NCI-H226 (cell line): ENCODE measurements around the gene TMEM120B.
"Not testable (repeated sequence)": the region's sequence is repeated elsewhere in the genome, so short reads cannot be mapped to it uniquely, and the experiment has no call there.

ENCODE experiments used
- DNase-seq: peaks from one replicate; pipeline ENCODE4 v3.0.0-alpha.2; 2015

The TMEM120B gene

DNA sequence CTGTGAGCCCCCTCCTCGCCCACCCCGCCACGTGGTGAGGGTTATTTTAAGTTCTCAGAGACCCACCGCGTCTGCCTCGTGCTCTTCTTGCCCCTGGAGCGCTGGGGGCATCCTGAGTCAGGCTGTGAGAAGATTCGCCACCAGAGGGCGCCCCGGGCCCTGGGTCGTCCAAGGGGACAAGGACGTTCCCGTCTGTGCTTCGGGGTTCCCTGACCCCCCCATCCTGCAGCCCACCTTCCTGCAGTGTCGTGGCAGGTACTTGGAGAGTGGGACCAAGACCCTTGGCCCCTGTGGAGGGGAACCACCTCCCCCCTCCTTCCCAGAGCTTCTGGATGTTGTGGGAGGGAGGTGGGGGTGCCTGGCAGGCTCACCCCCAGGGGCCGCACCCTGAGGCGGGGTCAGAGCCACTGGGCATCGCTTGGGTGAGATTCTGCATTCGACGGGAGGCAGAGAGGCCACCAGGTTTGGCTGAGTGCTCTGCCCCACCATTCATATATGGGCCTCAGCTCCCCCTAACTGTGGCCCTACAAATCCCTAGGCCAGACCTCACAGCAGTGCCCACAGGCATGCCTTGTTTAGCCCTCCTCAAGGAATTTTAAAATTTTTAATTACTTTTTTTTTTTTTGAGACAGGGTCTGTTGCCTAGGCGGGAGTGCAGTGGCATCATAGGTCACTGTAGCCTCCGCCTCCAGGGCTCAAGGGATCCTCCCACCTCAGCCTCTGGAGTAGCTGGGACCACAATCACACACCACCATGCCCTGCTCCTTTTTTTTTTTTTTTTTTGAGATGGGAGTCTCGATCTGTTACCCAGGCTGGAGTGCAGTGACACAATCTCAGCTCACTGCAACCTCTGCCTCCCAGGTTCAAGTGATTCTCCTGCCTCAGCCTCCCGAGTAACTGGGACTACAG is 63.9 kb downstream of the TMEM120B start:
- peak; percentile 47 for DNase-seq

DNA sequence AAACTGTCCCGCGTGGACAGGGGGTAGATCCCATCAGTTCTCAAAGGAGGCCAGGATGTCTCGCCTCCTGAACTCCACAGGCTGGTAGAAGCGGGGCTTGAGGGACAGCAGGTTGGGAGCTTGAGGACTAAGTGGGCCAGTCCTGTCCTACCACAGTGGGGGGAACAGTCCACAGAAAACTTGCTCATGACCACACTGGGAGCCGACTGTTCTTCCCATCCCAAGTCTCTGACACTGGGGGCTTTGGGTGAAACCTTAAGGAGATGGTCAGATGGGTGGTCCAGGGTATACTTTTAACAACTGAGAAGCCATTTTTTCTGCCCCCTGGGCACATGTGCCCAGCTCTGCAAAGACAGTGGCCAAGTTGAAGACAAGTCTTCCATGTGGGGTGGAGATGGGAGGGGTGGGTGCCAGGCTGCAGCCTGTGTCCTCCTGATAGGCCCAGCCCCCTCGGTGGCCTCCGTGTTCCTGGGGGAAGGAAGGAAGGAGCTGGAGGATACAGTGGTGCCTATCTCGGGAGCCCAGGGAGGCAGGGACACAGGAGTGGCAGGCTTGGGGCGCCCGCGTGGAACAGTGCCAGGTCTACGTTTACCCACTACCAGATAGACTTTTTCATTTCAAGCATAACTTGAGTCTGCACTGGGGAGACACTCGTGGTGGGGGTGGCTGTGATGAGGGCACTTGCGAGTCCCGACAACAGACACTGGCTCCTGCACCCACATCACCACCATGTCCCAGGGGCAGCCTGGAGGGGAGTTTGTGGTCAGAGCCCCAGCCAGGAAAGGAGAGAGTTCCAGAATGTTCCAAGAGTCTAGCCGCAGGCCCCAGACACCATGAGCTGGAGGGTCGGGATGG is 66.2 kb downstream of the TMEM120B start:
- no peak for DNase-seq

DNA sequence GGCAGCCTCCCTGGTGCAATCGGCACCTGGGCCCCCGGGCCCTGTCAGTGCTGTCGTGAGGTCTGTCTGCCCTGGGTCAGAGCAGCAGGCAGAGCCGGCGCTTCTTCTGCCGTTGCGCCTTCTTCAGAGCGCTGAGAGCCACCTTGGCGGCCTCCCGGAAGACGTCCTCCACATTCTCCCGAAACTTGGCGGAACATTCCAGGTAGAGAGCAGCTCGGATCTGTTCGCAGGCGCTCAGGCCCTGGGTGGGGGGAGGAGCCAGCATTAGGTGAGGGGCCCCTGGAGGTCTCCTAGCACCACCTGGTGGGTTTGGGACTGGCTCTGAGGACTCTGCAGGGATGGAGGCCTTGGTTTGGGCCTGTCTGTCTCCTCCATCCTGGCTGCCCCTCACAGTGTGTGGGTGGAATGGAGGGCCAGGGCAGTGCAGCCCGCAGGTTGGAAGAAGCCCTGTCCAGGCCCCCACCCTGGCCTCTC is 66.9 kb downstream of the TMEM120B start:
- no peak for DNase-seq

DNA sequence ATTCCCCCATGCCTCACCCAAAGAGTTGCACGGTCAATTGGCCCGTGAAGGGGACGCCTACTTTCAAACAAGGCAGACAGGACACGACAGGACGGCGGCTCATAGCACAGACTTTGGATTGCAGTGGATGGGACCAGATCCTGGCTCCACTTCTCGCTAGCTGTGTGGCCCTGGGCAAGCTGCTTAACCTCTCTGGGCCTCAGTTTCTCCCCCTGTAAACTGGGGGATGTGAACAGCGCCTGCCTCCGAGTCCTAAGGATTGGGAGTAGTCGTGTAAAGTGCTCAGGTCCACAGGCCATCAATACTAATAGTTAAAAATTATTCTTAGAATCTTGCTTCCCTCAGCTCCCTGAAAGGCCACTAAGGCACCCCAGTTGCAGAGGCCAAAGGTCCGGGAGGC is 67.9 kb downstream of the TMEM120B start:
- no peak for DNase-seq

DNA sequence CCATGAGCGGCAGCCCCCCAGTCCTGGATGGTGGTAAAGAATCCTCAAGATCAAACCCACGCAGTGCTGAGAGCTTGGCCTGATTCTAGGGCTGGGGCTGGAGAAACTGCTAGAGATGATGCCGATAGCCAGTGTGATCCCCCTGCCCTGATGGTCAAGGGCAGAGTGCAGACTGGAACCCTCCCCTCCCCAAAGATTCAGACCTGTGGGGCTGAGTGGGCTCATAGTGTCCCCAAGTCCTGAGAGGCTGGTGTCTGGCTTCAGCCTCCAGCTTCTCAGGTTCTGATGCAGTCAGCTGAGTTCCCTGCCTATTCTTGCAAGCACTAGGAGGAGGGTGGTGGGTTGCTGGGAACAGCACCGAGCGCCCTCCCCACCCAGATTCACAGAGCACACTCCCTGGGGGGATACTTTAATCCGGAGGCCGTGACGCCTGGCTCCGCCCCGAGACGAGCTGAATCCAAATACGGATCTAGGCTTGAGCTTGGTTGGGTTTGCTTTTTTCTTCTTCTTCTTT is 69.0 kb downstream of the TMEM120B start:
- DNase-seq, result no peak

DNA sequence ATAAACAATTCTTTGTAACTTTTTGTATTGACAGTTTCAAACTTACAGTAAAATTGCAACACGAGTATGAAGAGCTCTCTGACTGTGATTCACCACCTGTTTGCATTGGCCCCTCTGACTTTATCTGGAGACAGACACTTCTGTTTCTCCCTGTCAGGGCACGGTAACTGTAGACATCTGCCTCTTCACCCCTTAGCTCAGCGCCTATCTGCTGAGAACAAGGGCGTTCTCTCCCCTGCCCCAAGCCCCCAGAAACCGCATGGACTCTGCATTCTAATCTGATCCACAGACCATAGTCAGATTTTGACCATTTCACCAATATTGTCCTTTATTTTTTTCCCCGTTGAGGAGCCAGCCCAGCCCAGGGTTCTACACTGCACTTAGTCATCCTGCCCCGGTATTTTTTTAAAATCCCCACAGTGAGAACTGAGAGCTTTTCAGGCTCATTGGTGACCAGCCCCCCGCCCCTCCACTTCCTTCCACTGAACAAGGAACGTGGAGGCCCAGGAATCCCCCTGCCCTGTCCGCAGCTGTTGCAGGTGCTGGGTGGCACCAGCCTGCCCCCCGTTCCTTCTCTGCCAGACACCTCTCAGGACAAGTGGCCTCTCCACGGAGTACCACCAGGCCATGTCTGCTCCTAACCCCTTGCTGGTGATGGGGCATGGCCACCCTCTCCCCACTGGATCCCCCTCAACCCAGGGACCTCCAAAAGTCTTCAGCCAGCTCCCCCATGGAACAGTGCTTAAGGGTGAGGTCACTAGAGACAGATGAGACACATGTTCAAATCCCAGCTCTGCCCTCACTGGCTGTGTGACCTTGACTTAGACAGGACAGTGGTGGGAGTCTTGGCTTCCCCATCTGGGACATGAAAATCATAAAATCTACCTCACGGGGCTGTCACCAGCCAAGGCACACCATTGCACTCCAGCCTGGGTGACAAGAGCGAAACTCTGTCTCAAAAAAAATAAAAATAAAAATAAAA is 69.7 kb downstream of the TMEM120B start:
- DNase-seq, result no peak

DNA sequence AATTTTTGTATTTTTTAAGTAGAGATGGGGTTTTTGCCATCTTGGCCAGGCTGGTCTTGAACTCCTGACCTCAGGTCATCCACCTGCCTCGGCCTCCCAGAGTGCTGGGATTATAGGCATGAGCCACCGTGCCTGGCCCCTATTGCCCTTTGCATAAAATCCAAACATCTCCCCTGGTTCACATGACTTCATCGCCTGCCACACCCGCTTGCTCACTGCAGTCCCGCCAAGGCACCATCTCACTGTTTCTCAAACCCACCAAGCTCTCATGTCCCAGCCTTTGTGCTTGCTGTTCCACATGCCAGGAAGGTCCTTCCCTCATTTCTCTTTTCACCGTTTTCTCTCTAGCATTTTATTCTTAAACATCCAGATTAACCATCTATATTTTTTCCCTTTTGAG is 71.2 kb downstream of the TMEM120B start:
- peak; percentile 57 for DNase-seq

DNA sequence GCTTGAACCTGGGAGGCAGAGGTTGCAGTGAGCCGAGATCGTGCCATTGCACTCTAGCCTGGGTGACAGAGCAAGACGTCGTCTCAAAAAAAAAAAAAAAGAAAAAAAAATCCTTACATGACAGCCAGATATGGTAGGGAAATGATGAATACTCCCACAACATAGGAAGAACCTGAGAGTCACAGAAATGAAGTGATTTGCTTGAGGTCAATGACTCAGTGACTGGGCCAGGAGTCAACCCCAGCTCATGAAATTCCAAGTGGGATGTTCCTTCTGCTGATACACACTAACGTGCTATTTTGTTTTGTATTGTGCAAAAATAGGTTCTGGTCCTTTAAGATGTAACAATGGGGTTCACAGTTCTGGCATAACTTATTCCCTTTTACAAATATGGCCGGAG is 71.9 kb downstream of the TMEM120B start:
- peak; percentile 89 for DNase-seq

DNA sequence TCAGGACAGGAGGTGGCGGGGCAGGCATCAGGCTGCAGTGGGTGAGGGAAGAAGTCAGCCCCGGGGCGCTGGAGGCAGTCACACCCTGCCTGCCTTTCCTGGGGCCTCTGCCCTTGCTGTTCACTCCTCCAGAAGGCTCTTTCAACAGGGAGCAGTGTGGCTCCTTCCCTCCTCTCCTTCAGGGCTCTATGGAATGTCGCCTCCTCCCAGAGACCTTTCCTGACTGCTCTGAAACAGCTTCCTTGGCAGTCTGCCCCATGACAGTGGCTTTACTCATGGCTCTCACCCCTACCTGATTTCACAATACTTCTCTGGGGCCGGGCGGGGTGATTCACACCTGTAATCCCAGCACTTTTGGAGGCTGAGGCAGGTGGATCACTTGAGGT is 73.9 kb downstream of the TMEM120B start:
- peak; percentile 95 for DNase-seq

DNA sequence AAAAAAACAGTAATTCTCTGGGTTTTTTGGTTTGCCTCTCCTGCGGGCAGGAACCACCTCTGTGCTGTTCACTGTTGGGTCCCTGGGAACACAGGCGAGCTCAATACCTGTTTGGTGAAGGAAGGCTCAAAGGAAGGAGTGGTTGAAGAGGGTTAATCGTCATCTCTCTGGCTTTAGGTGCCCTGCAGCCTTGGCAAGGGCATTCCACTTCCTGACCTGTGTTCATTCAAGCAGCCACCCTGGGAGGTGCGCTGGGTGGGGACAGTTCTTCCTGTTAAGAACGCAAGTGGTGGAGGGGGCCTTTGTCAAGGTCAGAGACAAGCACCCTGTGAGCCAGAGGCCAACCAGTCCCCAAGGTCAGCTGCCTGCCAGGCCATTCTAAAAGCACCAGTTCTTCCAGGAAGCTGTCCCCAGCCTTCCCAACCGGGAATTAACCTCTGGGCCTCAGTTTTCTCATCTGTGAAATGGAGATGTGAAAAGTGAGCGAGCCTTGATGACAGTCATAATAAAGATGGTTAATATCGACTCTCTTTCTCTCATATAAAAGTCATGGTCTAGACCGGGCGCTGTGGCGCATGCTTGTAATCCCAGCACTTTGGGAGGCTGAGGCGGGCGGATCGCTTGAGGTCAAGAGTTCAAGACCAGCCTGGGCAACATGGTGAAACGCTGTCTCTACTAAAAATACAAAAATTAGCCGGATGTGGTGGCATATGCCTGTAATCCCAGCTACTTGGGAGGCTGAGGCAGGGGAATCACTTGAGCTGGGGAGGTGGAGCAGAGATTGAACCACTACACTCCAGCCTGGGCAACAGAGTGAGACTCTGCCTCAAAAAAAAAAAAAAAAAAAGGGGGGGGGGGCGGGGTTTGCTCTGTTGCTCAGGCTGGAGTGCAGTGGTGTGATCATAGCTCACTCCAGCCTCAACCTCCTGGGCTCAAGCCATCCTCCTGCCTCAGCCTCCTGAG is 74.8 kb downstream of the TMEM120B start:
- no peak for DNase-seq

DNA sequence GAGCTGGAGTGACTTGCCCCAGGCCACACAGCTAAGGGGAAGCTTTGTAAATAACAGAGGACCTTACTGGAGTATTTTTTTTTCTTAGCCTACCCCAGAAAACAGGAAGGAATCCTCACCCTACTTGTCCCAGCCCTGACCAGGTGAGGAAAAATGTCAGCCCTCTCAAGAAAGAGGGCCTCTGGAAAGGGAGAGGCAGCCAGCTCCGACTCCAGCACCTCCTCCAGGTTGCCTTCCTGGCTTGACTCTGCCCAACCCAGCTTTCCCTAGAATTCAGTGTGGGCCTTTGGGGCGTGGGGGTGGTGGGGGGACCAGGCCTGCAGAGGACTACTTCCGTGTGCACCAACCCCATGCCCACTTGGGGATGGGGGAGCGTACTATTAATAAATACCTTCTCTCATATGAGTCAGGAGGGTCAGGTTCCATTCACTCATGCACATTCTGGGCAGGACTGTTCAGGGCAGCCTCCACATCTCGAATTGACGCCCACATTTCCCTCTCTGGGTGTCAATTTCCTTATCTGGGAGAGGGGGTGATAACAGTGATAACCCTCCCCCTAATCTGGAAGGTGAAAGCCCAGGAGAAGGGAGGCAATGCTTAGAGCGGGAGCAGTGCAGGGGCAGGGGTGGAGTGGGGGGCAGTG is 75.7 kb downstream of the TMEM120B start:
- peak; percentile 87 for DNase-seq

DNA sequence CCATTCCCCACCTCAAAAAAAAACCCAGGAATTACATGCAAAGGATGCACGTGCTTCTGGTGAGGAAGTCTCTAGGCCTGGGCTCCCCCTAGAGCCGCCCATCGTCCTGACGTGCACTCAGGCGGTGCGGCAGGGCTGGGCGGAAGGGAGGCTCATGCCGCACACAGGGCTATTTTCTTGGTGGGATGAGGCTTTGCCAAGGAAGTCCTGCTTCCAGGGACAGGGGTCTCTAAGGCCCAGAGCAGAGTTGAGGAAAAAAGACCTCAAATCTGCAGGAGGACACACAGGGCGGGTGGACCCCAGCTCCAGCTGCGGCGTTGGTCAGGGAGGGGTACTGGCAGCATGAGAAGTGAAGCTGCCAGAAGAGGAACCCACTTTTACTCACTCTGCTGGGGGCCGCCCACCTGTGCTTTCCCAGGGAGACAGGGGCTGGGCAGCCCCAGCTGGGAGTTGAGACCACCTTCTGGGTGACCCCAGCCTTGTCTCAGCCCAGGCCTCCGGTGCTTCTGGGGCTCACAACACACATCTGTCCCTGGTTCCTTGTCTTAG is 76.8 kb downstream of the TMEM120B start:
- DNase-seq, result no peak

DNA sequence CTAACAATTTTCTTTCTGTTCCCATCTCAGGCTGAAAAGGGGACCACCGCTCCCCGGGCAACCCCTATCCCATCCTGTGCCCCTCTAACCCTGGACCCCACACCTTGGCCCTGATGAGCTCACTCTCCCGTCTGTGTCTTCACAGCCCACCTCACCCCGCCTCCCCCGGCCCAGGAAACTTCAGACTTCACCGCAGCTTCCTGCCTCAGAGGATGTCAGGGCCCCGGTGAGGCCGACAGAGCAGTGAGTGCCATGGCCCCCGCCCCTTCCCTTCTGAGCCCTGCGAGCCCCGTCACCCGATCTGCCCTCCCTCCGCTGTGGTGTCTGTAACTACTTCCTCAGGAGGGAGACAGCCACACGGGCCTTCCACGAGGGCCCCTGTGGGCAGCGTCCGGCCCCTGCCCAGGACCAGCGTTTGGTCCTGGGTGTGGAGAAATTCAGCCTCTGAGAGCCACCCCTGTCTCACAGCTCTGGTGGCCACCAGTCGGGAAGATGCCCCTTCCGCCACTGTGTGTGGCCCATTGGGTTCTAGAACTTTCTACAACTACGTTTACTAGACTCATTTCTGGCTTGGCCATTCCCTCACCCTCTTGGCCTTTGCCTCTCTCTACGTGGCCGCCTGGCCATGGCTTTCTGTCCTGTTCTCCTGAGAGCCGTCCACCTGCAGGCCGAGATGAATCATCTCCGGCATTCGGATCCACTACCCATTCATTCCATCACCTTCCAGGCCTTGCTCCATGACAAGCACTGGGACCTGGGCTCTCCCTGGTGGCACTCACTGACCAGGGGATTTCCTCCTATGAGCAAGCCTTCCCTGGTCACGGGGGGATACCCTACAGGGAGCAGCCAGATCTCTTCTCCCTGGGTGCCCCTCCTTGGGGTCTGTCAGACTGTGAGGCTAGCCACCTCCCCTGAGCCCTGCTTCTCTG is 77.5 kb downstream of the TMEM120B start:
- no peak for DNase-seq

DNA sequence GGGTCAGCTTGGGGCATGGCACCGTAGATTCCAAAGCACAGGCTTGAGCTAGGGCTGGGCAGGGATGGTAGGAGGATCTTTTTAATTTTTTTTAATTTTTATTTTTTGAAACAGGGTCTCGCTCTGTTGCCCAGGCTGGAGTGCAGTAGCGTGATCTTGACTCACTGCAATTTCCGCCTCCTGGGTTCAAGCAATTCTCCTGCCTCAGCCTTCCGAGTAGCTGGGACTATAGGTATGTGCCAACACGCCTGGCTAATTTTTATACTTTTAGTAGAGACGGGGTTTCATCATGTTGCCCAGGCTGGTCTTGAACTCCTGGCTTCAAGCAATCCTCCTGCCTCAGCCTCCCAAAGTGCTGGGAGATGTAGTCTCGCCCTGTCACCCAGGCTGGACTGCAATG is 78.2 kb downstream of the TMEM120B start:
- not testable (repeated sequence) for DNase-seq

DNA sequence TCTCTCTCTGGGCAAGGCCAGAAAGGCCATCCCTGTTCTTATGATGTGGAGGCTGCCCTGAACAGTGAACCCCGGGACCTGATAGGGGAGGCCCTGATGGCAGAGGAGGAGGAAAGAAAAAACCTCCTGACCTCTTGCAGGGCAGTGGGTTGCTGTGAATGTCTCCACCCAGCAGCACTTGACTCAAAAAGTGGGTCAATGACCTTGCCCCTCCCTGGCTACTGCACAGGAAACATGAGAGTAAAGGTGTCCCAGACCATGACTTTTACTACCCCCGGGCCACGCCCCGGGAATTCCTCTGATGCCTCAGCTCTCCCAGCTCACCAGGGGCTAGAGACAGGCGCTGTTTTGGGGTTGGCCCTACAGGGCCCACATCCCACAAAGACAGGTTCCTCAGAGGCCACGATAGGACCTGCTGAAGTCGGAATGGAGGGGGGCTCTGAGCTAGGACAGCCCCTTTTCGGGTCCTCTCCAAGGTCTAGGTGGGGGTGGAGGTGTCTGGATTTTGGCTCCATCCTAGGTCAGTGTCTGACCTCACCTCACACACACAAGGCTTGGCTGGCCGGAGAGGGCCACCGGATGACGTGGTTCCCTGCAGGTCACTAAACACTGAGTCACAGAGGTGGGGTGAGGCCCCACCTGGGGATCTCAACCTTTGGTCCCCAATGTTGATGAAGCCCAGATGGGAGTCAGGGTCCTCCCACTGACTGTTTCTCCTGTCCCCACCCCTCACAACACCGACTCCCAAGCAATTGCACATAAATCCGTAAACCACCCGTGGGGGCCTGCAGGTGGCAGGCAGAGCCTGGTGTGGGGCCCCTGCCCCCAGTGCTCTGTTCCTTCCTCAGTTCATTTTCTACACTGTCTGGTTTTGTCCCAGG is 79.4 kb downstream of the TMEM120B start:
- DNase-seq, result peak; percentile 68

DNA sequence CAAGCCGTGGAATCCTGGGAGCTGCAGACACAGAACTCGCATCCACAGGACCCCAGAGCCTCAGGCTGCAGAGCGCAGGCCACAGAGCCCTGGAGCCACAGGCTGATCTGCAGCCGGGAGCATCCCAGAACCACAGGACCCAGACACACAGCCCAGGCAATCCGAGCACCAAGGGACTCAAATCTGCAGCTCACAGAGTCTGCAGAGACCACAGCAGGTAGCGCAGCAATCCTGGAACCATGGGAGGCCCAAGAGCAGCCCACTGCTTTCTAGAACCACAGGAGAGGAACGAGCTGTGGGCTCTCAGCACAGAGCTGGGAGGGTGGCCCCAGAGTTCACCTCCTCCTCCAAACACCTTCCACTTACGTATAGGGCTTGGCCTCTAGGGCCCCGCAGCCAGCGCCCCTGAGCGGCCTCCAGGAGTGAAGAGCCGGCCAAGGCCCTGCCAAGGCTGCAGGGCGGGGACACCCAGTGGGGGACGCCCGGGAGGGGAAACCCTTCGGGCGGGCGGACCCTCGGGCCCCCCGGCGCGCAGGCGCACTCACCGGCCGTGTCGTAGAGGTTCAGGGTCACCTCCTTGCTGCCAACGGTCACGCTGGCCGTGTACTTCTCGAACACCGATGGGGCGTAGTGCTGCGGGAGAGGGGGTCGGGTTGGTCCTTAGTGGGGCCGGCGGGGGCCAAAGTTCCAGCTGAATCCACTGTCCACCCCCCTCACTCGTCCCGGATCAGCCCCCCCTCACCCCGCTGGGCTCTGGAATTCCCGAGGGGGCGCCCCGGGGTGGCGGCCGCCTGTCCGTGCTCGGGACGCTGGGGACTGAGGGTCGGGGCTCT is 80.3 kb downstream of the TMEM120B start:
- no peak for DNase-seq

DNA sequence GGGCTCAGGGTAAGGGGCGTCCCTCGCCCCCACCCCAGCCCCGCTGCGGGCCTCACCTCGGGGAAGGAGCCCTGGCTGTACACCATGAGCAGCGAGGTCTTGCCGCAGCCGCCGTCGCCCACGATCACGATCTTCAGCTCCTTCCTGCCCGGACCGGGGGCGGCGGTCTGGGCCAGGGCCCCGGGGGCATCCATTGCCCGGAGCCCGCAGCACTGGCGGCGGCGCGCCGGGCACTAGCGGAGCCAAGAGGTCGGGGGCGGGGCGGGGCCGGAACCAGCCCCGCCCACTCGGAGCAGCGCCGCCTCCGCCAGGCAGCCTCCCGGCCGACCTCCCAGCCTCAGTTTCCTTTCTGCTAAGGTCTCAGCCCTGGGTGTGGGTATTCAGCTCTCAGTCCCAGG is 80.9 kb downstream of the TMEM120B start, which contains the start of gene RHOF:
TSS of gene RHOF (minus strand) at position 249 of the 398 bp plus-strand sequence. CDS start at position 194, 55 bp downstream.
- no peak for DNase-seq
